Stimulated activated CD8-positive, alpha-beta memory T cell treated with anti-CD3 and anti-CD28 coated beads, Interleukin-4, amount 100 ng/mL, for 1 hour (primary cell): Measurements from ENCODE around the gene HTR3D.
"Not testable (repeated sequence)": the region's sequence is repeated elsewhere in the genome, so short reads cannot be mapped to it uniquely, and the experiment has no call there.

Source experiments
- DNase-seq, 2 donors: peaks; one replicate each; pipeline ENCODE4 v3.0.0-alpha.2; 2020; ENCODE audit warnings: low read depth in 2 of 2, low spot score in 1 of 2

Gene HTR3D

DNA sequence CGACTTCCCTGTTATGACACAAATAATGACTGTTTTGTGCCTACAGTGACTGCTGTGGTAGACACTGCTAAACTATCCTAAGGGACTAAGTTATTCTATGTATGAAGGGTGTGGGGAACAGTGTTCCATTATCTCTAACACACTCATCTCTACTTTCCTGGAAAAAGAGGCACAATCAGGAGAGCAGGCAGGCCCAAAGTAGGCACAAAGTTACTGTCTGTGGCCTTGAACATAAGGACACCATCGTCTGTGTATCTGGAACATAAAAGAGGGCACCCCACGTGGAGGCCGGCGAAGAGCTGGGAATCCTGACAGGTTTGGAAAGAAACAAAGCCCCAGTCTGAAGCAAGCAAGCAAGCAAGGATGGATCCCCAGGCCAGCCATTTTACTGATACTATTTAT lies 15.4 kb upstream of the HTR3D start:
- DNase-seq: no peak

DNA sequence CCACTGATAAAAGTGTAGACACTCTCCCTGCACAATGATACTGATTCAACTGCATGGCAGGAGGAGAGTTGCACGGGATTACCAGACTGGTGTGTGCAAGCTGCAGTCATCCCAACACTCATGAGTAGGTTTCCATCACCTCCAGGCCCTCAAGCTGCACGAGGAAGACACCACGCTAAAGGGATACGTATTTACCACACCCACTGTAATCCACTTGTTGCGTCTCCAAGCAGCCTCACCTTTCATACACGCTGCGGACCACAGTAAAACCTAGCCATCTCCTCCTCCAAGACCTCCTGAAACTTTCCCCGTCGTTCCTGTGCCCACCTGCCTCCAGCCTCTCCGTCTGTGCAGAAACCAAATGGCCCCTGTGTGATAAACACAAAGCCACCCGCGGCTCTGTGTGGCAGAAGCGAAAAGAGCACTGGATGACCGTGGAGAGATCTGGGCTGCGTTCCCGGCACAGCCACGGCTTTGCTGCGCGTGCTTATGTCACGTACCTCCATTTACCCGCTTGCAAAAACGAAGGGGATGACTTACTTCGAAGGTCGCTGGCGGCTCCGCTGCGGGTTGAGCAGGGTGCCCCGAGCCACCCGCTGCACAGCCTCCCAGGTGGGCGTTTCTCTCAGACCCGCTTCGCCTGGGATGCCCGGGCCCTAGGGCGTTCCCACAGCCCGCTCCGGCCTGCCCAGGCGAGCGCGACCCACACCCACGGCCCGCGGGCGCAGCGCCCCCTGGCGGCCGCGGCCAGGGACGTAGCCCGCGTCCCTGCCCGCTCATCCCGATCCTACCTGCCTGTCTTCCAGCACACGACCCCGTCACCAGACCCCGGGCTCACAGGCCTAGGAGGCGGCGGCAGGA lies 14.5 kb upstream of the HTR3D start:
- DNase-seq: peak; percentile 5 to 11

DNA sequence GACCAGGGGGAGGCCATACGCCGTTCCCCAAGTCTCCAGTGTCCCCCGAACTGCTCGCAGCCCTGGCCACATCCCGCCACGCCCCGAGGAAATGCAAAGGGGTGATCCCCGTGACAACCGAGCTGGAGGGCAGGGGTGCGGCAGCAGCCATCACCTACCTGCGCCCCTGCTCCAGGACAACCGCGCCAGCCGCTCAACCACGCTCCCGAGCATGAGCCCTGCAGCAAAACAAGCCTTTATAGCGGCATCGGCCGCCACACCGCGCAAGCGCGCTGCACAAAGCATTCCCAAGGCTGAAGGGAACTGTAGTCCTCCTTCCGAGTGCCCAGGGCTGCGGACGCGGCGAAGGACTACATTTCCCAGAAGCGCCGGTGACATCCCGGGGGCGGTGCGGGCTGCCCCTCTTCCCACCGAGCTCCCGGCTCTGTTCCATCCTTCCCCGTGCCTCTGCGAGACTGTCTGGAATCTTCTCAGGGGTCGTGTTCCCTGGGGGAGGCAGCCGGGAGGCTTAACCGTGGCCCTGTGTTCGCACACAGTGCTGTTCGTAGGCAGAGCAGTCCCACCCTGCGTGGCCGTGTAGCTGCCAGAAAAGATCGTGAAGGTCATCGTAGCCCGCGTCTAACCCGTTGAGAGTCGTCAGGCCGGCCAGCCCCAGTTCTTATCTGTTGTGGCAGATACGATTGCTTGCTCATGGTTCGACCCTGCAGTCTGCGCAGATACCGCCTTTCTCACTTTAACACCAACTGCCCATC lies 13.7 kb upstream of the HTR3D start, which contains the start of gene ABCC5:
Gene ABCC5 (minus strand): TSS at position 213 of the 752 bp plus-strand sequence. CDS start 3,492 bp downstream, outside the sequence.
- peak; percentile 56 to 66 for DNase-seq

DNA sequence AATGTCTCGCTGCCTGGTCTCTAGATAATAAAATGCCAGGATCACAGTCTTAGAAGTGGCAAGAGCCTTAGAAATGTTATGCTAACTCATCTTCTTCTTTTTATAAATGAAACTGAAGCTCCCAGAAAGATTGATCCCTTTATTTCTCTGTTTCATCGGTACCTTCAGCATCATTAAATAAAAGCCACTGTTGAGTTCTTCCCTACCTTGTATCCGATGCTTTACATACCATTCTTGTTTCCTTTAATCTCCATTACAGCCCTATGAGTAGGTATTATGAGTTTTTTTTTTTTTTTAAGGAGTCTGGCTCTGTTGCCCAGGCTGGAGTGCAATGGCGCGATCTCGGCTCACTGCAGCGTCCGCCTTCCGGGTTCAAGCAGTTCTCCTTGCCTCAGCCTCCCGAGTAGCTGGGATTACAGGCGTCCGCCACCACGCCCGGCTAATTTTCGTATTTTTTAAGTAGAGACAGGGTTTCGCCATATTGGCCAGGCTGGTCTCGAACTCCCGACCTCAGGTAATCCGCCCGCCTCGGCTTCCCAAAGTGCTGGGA lies 13.0 kb upstream of the HTR3D start:
- DNase-seq: no peak

DNA sequence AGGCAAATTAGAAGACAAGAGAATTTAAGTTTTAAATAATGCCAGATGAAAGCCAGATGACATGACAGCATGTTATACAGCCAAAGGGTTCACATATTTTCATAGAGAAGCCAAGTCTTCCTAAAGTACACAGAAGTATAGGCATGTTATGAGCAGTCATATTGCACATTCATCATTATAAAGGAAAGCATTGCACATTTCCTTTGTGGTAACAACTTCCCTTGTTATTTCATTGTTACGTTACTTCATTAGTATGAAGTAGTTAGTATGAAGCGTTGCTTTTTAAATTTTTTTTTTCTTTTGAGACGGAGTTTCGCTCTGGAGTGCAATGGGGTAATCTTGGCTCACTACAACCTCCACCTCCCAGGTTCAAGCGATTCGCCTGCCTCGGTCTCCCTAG lies 9.2 kb upstream of the HTR3D start:
- DNase-seq: no peak

DNA sequence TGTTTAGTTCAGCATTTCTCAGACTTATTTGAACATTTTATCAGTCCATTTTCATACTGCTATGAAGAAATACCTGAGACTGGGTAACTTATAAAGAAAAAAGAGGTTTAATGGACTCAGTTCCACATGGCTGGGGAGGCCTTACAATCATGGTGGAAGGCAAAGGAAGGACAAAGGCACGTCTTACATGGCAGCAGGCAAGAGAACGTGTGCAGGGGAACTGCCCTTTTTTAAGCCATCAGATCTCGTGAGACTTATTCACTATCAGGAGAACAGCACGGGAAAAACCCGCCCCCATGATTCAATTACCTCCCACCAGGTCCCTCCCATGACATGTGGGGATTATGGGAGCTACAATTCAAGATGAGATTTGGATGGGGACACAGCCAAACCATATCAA lies 6.3 kb upstream of the HTR3D start:
- DNase-seq: not testable (repeated sequence)

DNA sequence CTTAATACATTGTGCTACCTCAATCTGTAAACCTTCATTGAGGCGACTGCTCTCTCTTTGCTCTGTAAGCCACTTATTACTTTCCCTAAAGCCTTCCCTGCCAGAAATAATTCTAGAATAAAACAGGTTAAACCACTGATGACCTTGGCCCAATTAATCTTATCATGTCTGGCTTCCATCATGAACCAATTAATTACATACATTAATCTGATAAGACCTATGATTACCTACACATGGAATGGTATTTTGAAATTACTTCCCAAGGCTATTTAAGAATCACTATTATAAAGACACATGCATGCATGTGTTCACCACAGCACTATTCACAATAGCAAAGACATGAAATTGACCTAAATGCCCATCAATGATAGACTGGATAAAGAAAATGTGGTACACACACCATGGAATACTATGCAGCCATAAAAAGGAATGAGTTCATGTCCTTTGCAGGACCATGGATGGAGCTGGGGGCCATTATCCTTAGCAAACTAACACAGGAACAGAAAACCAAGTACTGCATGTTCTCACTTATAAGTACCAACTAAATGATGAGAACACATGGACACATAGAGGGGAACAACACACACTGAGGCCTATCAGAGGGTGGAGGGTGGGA lies 3.2 kb upstream of the HTR3D start:
- not testable (repeated sequence) for DNase-seq

DNA sequence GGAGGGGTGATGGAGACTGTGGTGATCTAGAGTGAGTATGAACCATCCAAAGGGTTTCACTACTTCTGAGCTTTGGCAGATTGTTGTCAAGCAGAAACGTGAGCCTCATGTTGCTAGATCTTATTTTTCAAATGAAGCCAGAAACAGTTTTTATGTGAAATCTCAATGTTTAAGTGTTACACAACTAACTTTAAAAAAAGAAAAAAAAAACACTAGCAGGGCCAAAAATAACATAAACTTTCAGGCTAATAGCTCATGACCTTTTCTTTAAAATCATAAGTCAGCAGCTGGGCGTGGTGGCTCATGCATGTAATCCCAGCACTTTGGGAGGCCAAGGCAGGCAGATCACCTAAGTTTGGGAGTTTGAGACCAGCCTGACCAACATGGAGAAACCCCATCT lies 2.1 kb upstream of the HTR3D start:
- DNase-seq: no peak

DNA sequence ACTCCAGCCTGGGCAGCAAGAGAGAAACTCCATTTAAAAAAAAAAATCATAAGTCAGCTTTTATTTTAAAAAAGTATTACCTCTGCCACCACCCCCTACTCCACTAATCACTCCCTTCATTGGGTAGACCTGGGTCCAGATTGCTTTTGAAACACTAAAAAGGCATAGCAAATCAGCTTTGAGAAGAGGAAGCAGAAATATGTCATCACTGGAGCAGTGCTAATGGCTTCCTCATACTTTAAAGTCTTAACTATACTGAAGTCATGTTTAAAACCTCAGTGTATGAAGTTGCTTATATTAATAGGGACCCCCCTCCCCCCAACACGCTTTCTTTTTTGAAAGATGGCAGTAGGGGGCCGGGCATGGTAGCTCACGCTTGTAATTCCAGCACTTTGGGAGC lies 1.0 kb upstream of the HTR3D start:
- no peak for DNase-seq

DNA sequence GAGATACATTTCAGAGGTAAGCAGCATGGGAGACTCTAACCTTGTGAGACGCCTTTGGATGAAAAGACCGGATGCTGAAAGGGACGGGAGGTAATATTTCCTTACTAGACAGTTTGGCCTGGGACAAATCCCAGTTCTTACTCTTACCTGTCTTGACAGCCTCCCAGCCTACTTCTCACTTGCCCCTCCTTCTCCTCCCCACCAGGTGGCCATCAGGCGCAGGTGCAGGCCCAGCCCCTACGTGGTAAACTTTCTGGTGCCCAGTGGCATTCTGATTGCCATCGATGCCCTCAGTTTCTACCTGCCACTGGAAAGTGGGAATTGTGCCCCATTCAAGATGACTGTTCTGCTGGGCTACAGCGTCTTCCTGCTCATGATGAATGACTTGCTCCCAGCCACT lies 6.3 kb downstream of the HTR3D start:
- DNase-seq: no peak

DNA sequence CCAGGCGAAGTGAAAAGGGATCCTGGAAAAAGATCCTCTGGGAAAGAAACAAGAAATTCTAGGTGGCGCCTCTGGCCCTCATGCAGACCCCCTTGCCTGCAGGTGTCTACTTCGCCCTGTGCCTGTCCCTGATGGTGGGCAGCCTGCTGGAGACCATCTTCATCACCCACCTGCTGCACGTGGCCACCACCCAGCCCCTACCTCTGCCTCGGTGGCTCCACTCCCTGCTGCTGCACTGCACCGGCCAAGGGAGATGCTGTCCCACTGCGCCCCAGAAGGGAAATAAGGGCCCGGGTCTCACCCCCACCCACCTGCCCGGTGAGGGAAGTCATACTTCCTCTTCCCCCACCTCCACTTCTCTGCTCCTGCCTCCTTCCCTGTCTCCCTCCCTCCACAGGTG lies 6.8 kb downstream of the HTR3D start:
- not testable (repeated sequence) for DNase-seq

DNA sequence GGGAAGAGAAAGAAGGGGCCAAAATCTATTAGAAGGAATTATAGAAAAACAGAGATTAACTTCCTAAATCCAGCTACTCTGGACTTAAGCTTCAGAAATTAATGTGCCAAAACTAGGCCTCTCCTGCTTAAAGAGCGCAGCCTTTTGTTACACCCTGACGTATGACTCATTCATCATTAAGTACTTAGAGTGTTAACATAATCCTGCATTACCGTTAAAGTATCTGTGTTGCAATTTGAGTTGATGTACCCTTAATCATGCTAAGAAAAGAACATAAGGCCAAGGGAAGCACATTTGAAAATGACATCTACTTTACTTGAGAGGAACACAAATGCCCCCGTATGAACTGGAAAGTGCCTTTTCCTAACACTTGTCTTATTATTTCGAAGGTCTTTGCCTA lies 7.9 kb downstream of the HTR3D start:
- DNase-seq: no peak

DNA sequence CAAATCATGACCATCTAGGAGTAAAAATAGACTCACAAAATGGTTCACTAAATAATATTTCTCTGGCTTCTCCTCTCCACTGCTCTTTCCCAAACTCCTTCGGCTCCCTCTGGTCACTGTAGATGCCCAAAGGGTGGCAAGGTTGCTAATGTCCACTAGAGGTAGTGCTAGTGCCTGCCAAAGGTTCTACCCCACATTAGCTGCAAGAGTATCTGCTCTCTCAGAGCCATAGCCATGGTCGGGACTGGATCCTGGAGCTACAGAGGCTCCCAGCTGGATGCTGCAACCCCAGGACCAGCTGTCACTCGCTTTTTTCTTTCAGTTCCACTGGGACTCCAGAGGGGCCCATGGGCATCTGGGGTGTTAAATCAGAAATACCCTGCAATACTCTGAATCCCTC lies 8.5 kb downstream of the HTR3D start:
- no peak for DNase-seq

DNA sequence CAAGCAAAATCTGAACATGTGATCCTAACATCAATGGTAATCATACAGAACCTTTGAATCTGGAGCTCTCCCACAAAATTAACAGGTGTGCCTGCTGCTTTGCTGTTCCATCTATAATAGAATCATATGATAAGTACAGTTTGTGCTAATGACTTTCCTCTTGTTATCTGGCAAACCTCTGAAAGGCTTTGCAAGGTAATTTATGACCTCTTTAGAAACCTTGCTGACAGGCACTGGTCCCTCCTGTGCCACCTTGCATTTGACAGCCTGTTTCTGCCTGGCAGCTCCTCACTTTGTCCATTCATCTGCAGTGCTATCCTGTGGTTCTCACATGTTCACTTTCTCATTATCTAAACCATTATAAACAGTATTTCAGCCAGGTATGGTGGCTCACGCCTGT lies 11.1 kb downstream of the HTR3D start:
- no peak for DNase-seq

DNA sequence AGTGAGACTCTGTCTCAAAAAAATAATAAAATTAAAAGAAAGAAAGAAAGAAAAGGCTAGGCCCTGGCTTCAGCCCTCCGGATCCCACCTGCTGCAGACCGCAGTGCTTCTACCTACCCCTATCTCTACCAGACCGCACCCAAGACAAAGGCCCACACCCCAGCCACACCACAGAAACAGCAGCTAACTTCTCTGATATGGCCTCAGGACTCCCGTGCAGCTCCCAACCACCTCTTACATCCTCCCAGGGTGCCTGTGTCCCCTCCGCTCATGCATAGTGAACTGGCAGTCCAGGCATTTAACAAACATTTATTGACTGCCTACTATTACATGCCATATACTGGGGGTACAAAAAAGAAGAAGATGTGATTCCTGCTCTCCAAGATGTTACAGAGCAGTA lies 14.5 kb downstream of the HTR3D start:
- DNase-seq: no peak

DNA sequence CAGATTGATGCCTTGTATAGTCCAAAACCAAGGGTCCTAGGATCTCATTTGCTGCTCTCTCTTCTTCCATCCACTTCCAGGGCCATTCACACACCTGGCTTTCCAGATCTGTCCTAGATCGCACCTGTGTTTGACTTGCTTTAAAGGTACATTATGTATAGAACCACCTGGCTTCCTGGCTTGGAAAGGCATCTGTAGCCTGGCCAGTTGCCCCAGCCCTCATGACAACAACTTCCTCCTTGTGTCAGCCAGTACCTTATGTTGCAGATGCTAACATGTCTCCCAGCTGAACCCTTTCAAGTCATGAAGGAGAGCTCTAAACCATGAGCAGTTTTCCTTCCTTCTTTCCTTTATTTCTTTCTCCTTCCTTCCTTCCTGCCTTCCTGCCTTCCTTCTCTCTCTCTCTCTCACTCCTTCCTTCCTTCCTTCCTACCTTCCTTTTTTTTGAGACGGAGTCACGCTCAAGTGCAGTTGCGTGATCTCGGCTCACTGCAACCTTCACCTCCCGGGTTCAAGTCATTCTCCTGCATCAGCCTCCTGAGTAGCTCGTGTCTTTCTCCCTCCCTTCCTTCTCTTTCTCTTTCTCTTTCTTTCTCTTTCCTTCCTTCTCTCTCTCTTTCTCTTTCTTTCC lies 18.8 kb downstream of the HTR3D start:
- DNase-seq: no peak

DNA sequence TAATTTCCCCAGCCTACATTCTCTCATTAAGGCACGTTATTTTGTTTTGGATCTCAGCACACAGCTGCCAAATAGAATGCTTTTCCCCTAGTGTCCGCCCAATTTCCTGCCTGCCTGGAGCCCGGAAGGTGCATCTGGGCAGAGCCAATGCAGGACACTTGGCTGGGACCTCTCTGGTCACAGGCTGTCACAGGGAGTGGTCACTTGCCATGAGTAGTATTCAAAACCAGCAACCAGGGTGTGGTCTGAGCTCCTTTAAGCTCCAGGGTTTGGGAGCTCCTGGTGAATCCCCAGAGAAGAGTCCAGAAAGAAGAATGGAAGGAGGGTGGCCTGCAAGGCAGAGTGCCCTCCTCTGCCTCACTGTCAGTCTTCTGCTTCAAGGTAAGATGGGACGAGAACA lies 21.2 kb downstream of the HTR3D start, which contains the start of gene HTR3C:
Gene HTR3C (plus strand): TSS at position 281 of the 400 bp plus-strand sequence. CDS start 34 bp downstream, at position 315.
- DNase-seq: no peak

DNA sequence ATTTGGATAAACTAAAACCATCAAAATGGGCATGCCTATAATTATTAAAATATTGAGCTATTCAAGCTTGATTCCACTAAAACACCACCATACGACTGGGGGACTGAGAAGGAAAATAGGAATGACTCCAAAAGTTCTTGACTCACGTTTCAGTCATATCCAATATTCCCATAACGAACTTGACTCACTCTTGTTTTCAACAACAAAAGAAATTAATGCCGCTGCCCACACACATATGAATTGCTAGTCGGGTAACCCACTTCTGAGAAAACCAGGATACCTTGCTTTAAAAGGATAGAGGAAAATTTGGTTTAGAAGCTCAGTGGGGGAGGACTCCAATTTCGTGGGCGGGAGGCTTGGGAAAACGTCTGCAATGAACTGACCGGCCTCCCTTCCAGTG lies 26.5 kb downstream of the HTR3D start:
- no peak for DNase-seq

DNA sequence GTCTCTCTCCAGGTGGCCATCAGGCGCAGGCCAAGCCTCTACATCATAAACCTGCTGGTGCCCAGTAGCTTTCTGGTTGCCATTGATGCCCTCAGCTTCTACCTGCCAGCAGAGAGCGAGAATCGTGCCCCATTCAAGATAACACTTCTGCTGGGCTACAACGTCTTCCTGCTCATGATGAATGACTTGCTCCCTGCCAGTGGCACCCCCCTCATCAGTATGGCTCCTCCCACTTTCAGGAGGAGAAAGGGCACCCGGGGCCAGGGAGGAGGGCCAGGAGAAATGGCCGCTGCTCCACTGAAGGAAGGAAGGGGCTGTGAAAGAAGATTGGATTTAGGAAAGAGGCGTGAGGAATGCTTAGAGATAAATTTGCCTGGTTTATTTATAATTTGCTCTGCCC lies 27.9 kb downstream of the HTR3D start:
- no peak for DNase-seq

DNA sequence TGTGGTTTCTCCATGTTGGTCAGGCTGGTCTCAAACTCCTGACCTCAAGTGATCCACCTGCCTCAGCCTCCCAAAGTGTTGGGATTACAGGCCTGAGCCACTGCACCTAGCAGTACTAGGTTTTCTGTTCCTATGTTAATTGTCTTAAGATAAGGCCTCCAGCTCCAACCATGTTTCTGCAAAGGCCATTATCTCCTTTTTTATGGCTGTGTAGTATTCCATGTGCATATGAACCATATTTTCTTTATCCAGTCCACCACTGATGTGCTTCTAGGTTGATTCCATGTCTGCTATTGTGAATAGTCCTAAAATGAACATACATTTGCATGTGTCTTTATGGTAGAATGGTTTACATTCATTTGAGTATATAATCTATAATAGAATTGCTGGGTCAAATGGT lies 31.1 kb downstream of the HTR3D start:
- no peak for DNase-seq

DNA sequence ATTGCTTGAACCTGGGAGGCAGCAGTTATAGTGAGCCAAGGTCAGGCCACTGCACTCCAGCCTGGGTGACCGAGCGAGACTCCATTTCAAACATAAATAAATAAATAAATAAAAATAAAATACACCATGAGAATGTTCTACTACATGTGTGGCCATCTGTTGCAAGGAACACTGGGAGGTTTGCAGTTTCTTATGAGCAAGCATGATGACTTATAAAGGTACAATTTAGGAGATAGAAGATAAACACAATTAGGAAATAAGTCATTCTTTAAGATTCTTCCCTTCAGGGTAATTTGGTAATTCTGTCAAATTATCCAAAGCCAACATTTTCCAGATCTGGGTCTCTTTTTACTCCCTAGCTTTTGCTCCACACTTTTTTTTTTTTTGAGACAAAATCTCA lies 34.7 kb downstream of the HTR3D start:
- no peak for DNase-seq
